ENCODE measurements around the gene SAE1.

DNA sequence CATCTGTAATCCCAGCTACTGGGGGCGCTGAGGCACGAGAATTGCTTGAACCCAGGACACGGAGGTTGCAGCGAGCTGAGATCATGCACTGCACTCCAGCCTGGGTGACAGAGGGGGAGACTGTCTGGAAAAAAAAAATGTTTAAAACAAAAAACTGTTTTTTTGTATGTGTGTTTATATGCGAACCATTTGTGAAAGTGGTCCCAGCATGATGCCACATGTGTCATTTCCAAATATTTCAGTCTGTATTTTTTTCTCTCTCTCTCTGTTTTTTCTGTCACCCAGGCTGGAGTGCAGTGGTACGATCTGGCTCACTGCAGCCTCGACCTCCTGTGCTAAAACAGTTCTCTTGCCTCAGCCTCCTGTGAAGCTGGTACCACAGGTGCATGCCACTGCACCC is 37.4 kb downstream of the SAE1 start:
- TF ChIP-seq EZH2 (IDR thresholded peaks at IDR 0.05; ENCODE audit: low read depth, unreplicated experiment) (no peak), POLR2AphosphoS5 (IDR thresholded peaks at IDR 0.05; ENCODE audit: low read depth) (no peak), EZH2phosphoT487 (IDR thresholded peaks at IDR 0.05; ENCODE audit: unreplicated experiment) (no peak), CREB1 (CRISPR knock-in tag; IDR thresholded peaks at IDR 0.05; ENCODE audit: low read depth) (no peak), JUNB (IDR thresholded peaks at IDR 0.05; ENCODE audit: unreplicated experiment) (no peak), STAT1 (IDR thresholded peaks at IDR 0.05; ENCODE audit: unreplicated experiment) (no peak), NANOG (IDR thresholded peaks at IDR 0.05; ENCODE audit: borderline replicate concordance) (no peak), ZNF331 (CRISPR knock-in tag; IDR thresholded peaks at IDR 0.05; ENCODE audit: low read depth) (no peak), ZNF114 (CRISPR knock-in tag; IDR thresholded peaks at IDR 0.05) (no peak)
- TF ChIP-seq, protein P1, sequence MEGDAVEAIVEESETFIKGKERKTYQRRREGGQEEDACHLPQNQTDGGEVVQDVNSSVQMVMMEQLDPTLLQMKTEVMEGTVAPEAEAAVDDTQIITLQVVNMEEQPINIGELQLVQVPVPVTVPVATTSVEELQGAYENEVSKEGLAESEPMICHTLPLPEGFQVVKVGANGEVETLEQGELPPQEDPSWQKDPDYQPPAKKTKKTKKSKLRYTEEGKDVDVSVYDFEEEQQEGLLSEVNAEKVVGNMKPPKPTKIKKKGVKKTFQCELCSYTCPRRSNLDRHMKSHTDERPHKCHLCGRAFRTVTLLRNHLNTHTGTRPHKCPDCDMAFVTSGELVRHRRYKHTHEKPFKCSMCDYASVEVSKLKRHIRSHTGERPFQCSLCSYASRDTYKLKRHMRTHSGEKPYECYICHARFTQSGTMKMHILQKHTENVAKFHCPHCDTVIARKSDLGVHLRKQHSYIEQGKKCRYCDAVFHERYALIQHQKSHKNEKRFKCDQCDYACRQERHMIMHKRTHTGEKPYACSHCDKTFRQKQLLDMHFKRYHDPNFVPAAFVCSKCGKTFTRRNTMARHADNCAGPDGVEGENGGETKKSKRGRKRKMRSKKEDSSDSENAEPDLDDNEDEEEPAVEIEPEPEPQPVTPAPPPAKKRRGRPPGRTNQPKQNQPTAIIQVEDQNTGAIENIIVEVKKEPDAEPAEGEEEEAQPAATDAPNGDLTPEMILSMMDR (conservative IDR thresholded peaks at IDR 0.05; ENCODE audit: low read depth in 2 of 2), result no peak
- TF ChIP-seq, protein P2, sequence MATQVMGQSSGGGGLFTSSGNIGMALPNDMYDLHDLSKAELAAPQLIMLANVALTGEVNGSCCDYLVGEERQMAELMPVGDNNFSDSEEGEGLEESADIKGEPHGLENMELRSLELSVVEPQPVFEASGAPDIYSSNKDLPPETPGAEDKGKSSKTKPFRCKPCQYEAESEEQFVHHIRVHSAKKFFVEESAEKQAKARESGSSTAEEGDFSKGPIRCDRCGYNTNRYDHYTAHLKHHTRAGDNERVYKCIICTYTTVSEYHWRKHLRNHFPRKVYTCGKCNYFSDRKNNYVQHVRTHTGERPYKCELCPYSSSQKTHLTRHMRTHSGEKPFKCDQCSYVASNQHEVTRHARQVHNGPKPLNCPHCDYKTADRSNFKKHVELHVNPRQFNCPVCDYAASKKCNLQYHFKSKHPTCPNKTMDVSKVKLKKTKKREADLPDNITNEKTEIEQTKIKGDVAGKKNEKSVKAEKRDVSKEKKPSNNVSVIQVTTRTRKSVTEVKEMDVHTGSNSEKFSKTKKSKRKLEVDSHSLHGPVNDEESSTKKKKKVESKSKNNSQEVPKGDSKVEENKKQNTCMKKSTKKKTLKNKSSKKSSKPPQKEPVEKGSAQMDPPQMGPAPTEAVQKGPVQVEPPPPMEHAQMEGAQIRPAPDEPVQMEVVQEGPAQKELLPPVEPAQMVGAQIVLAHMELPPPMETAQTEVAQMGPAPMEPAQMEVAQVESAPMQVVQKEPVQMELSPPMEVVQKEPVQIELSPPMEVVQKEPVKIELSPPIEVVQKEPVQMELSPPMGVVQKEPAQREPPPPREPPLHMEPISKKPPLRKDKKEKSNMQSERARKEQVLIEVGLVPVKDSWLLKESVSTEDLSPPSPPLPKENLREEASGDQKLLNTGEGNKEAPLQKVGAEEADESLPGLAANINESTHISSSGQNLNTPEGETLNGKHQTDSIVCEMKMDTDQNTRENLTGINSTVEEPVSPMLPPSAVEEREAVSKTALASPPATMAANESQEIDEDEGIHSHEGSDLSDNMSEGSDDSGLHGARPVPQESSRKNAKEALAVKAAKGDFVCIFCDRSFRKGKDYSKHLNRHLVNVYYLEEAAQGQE (IDR thresholded peaks at IDR 0.05; ENCODE audit: unreplicated experiment), result no peak
- TF ChIP-seq, protein P3, sequence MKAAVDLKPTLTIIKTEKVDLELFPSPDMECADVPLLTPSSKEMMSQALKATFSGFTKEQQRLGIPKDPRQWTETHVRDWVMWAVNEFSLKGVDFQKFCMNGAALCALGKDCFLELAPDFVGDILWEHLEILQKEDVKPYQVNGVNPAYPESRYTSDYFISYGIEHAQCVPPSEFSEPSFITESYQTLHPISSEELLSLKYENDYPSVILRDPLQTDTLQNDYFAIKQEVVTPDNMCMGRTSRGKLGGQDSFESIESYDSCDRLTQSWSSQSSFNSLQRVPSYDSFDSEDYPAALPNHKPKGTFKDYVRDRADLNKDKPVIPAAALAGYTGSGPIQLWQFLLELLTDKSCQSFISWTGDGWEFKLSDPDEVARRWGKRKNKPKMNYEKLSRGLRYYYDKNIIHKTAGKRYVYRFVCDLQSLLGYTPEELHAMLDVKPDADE (IDR thresholded peaks at IDR 0.05), result no peak
- TF ChIP-seq, protein P4, sequence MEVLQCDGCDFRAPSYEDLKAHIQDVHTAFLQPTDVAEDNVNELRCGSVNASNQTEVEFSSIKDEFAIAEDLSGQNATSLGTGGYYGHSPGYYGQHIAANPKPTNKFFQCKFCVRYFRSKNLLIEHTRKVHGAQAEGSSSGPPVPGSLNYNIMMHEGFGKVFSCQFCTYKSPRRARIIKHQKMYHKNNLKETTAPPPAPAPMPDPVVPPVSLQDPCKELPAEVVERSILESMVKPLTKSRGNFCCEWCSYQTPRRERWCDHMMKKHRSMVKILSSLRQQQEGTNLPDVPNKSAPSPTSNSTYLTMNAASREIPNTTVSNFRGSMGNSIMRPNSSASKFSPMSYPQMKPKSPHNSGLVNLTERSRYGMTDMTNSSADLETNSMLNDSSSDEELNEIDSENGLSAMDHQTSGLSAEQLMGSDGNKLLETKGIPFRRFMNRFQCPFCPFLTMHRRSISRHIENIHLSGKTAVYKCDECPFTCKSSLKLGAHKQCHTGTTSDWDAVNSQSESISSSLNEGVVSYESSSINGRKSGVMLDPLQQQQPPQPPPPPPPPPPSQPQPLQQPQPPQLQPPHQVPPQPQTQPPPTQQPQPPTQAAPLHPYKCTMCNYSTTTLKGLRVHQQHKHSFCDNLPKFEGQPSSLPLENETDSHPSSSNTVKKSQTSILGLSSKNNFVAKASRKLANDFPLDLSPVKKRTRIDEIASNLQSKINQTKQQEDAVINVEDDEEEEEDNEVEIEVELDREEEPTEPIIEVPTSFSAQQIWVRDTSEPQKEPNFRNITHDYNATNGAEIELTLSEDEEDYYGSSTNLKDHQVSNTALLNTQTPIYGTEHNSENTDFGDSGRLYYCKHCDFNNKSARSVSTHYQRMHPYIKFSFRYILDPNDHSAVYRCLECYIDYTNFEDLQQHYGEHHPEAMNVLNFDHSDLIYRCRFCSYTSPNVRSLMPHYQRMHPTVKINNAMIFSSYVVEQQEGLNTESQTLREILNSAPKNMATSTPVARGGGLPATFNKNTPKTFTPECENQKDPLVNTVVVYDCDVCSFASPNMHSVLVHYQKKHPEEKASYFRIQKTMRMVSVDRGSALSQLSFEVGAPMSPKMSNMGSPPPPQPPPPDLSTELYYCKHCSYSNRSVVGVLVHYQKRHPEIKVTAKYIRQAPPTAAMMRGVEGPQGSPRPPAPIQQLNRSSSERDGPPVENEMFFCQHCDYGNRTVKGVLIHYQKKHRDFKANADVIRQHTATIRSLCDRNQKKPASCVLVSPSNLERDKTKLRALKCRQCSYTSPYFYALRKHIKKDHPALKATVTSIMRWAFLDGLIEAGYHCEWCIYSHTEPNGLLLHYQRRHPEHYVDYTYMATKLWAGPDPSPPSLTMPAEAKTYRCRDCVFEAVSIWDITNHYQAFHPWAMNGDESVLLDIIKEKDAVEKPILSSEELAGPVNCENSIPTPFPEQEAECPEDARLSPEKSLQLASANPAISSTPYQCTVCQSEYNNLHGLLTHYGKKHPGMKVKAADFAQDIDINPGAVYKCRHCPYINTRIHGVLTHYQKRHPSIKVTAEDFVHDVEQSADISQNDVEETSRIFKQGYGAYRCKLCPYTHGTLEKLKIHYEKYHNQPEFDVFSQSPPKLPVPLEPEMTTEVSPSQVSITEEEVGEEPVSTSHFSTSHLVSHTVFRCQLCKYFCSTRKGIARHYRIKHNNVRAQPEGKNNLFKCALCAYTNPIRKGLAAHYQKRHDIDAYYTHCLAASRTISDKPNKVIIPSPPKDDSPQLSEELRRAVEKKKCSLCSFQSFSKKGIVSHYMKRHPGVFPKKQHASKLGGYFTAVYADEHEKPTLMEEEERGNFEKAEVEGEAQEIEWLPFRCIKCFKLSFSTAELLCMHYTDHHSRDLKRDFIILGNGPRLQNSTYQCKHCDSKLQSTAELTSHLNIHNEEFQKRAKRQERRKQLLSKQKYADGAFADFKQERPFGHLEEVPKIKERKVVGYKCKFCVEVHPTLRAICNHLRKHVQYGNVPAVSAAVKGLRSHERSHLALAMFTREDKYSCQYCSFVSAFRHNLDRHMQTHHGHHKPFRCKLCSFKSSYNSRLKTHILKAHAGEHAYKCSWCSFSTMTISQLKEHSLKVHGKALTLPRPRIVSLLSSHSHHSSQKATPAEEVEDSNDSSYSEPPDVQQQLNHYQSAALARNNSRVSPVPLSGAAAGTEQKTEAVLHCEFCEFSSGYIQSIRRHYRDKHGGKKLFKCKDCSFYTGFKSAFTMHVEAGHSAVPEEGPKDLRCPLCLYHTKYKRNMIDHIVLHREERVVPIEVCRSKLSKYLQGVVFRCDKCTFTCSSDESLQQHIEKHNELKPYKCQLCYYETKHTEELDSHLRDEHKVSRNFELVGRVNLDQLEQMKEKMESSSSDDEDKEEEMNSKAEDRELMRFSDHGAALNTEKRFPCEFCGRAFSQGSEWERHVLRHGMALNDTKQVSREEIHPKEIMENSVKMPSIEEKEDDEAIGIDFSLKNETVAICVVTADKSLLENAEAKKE (CRISPR knock-in tag; IDR thresholded peaks at IDR 0.05), result no peak

Measured in GM23338 (cell line).